GM12865 (cell line): Measurements from ENCODE around the gene MKKS.

Experiments used
- DNase-seq: peaks from one replicate; pipeline ENCODE4 v3.0.0; 2010; ENCODE audit warnings: low read depth
- H3K4me3 ChIP-seq: 2 replicates; pipeline ENCODE4 v1.5.1; 2011; ENCODE audit warnings: mild to moderate bottlenecking, low read depth, low read length, control low read depth
- CTCF ChIP-seq: IDR thresholded peaks from 2 replicates; pipeline ENCODE4 v1.5.1; 2011; ENCODE audit warnings: low read length, control low read depth, low read depth, inconsistent platforms; ENCODE audit not compliant: insufficient read depth; ENCODE audit errors: missing control alignments

The MKKS gene

DNA sequence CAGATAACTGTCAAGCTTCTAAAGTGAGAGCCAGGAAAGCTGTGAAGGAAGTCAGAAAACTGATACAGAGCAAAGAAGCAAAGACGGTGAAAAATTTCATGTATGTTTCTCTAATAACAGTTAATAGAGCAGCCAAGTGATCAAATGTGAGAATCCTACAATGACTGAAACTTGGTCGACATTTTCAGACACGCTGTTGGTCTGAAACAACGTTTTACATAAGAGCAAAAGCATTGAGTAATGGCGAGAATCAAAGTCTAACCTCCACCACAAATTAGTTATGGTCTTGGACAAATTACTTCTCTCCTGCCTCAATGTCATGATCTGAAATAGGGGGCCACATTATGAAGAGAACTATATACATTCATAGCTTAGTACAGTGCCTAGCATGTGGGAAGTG, 3.3 kb downstream of the MKKS start:
- H3K4me3 ChIP-seq: no peak overlapping the region
- no peak for TF ChIP-seq CTCF
- peak; percentile 54 for DNase-seq

GRCh38 chr20:10430000-10430466, 4.0 kb downstream of the MKKS start:
- H3K4me3 ChIP-seq: no peak overlapping the region

GRCh38 chr20:10429443-10429981, 4.5 kb downstream of the MKKS start:
- H3K4me3 ChIP-seq: no peak overlapping the region
- TF ChIP-seq CTCF: no peak
- DNase-seq: no peak

More at GRCh38 chr20:10430000-10430466, 4.0 kb downstream of the MKKS start:
- no peak for DNase-seq
- TF ChIP-seq CTCF: no peak

- no peak overlapping the region for H3K4me3 ChIP-seq
- no peak for TF ChIP-seq CTCF
- peak; percentile 37 for DNase-seq
Observed at GRCh38 chr20:10428008-10428407, 6.0 kb downstream of the MKKS start.

GRCh38 chr20:10427060-10427692, 6.8 kb downstream of the MKKS start:
- peak; percentile 75 for TF ChIP-seq CTCF
- no peak overlapping the region for H3K4me3 ChIP-seq
- peak; percentile 55 for DNase-seq

- no peak overlapping the region for H3K4me3 ChIP-seq
- no peak for TF ChIP-seq CTCF
- DNase-seq: no peak
Observed at GRCh38 chr20:10423735-10424134, 10.3 kb downstream of the MKKS start.
